GM19328 (cell line): ENCODE results near the gene SPTAN1.
"Not testable (repeated sequence)": the region's sequence is repeated elsewhere in the genome, so short reads cannot be mapped to it uniquely, and the experiment has no call there.

Experiments used
- ATAC-seq: cut with Tn5 transposase; IDR thresholded peaks from one replicate; pipeline ENCODE4 v1.9.1; 2021; ENCODE audit warnings: mild to moderate bottlenecking, moderate library complexity; ENCODE audit not compliant: unreplicated experiment

Gene SPTAN1

GRCh38 chr9:128631636-128632035 is 79.2 kb downstream of the SPTAN1 start:
- no peak for ATAC-seq

- ATAC-seq: no peak
Measured at GRCh38 chr9:128632066-128632465, 79.7 kb downstream of the SPTAN1 start.

GRCh38 chr9:128632486-128632885 is 80.1 kb downstream of the SPTAN1 start:
- no peak for ATAC-seq

DNA sequence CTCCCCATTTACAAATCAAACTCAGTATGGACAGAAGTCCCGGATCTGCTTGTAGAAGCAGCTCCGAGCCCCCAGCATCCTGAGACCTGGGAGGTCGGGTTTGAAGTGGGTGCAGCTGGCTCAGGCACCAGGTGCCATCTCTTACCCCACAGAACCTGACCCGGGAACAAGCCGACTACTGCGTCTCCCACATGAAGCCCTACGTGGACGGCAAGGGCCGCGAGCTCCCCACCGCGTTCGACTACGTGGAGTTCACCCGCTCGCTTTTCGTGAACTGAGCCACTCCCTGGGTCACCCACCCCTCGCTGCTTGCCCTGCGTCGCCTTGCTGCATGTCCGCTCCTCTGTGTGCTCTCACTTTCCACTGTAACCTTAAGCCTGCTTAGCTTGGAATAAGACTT is 80.7 kb downstream of the SPTAN1 start:
- no peak for ATAC-seq

GRCh38 chr9:128633601-128634000 is 81.2 kb downstream of the SPTAN1 start:
- no peak for ATAC-seq

- ATAC-seq: no peak
Measured at GRCh38 chr9:128634111-128634510, 81.7 kb downstream of the SPTAN1 start.

- no peak for ATAC-seq
Measured at GRCh38 chr9:128634651-128635262, 82.4 kb downstream of the SPTAN1 start.

GRCh38 chr9:128635266-128636023 is 83.1 kb downstream of the SPTAN1 start:
- ATAC-seq: no peak

GRCh38 chr9:128636024-128636390 is 83.6 kb downstream of the SPTAN1 start:
- ATAC-seq: no peak

GRCh38 chr9:128636556-128637530 is 84.5 kb downstream of the SPTAN1 start:
- ATAC-seq: no peak

GRCh38 chr9:128637656-128638055 is 85.3 kb downstream of the SPTAN1 start:
- ATAC-seq: no peak

DNA sequence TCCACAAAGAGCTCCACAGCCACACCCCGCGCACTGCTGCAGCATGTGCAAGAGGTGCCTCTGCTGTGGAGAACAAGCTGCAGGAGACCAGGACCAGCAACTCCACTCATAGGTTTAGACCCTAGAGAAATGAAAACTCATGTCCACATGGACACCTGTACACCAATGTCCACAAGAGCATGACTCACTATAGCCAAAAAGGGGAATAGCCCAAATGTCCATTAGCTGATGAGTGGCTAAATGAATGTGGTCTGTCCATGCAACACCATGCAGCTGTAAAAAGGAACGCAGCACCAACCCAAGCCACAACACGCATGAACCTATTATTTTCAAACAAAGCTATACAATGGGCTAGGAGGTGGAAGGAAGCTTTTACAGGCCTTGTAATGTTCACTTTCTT is 86.2 kb downstream of the SPTAN1 start:
- no peak for ATAC-seq

DNA sequence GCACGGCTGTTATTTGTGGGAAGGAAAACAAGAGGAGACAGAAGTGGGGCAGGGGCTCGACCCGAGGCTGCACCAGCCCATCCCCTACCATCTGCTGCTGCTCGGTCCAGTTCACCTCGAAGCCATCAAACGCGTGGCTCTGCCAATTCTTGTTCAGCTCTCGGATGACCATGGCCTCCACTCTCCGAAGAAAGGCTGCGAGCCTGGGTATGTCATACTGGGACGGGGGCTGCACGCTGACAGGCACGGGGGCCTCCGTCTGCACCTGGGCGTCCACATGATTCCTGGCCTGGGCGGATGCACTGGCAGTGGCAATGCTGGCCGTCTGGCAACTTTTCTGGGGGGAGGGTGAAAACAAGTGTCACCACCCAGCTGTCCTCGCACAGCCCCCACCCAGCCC is 88.2 kb downstream of the SPTAN1 start:
- ATAC-seq: no peak

- ATAC-seq: no peak
Measured at GRCh38 chr9:128642675-128643245, 90.4 kb downstream of the SPTAN1 start.

DNA sequence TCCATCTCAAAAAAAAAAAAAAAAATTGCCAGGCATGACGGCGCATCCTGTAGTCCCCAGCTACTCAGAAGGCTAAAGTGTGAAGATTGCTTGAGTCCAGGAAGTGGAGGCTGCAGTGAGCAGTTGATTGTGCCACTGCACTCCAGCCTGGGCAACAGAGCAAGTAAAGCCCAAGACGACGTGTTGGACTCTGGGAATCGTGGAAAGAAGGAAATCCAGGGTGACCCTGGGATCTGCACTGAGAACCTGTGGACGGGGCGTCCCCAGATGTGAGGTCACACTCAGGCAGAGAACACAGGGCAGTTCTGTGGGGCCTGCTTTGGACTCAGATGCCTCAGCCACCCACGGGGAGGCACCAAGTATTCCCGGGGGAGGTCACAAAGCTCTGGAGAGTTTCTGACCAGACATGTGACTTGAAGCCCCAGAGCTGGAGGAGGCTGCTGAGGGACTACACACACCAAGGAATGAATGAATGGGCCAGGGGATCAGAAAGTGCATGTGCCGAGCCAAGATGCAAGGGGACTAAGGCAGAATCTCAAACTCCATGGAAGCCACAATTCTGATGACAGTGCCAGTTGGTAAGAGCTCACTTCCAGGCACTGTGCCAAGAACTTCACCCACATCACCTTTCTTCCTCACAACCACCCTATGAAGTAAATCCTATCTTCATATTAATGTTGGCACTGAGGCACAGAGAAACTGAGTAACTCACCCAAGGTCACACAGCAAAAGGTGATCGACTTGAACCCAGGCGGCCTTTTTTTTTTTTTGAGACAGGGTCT is 91.3 kb downstream of the SPTAN1 start:
- no peak for ATAC-seq

GRCh38 chr9:128648206-128648605 is 95.8 kb downstream of the SPTAN1 start:
- ATAC-seq: not testable (repeated sequence)

DNA sequence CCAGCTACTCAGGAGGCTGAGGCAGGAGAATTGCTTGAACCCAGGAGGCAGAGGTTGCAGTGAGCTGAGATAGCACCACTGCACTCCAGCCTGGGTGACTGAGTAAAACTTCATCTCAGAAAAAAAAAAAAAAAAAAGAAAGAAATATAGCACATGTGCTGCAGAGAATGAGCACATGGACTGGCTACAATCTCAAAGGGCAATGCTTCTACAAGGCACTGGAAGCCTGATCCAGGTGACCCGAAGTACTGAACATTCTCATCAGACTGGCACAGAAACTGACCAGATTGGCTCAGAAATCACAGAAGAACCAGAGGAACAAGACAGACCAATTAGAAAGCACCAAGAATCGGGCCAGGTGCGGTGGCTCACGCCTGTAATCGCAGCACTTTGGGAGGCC is 99.4 kb downstream of the SPTAN1 start:
- no peak for ATAC-seq

DNA sequence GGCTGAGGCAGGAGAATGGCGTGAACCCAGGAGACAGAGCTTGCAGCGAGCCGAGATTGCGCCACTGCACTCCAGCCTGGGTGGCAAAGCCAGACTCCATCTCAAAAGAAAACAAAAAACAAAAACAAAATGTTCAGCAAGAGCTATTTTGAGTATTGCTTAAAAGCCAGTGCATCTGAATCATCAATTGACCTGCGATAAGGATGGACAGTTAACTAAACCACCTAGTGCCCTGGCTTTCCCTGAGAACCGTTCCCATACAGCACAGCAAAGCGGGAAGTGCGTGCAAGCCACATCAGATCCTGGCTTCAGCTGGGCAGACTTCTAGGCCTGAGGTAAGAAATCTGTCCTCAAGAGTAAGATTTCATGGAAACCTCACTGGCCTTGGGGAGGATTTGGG is 101.5 kb downstream of the SPTAN1 start:
- ATAC-seq: no peak

DNA sequence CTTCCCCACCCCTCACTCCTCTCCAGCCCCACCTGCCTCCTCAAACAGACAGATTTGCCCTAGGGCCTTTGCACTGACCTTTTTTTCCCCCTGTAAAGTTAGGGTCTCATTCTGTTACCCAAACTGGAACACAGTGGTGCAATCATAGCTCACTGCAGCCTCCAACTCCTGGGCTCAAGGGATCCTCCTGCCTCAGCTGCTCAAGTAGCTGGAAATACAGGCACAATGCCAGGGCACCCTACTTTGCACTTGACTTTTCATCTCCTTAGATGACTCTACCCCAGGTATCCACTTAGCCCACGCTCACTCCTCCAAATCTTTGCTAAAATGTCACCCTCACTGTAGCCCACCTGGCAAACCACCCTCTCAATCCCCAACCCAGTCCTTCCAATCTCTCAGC is 102.1 kb downstream of the SPTAN1 start:
- ATAC-seq: no peak
